IMR-90 (cell line): ENCODE results near the gene ZMAT5. TPM values are rescaled to one million over a fixed set of nuclear protein-coding genes. Genes with fewer than 3 reads are reported as not detected.

Experiments
- ATAC-seq: fragments of 200-7000 bp; cut with Tn5 transposase; 2 replicates; pipeline ENCODE4 v1.9.1; 2020; ENCODE audit warnings: low read depth, mild to moderate bottlenecking, moderate library complexity
- BruUV-seq: library from RNA; stranded (reverse); fragments of 400-500 nt; replicated peaks from 2 replicates; lab custom pipeline; 2021; lab: Mats Ljungman, UMichigan
- CTCF ChIA-PET: fragments of 300-600 bp; formaldehyde crosslinking; extraction: SDS; loops from one replicate; lab custom pipeline; 2021; ENCODE audit warnings: antibody characterized with exemption; lab: Yijun Ruan, JAX
- POLR2A ChIA-PET: fragments of 300-600 bp; sonication (Branson Sonifier 250); formaldehyde crosslinking; loops from one replicate; lab custom pipeline; 2022; ENCODE audit warnings: antibody characterized with exemption; ENCODE audit not compliant: unreplicated experiment; lab: Charles Lee
- DNase-seq: peaks from one replicate; pipeline ENCODE4 v3.0.0; 2013
- H2AFZ ChIP-seq: replicated peaks from 2 replicates; pipeline ENCODE3; 2013; ENCODE audit warnings: low read length, mild to moderate bottlenecking; ENCODE audit not compliant: poor library complexity
- H2AK5ac ChIP-seq: 2 replicates; pipeline ENCODE4 v1.6.1; 2013; ENCODE audit warnings: low read depth, low read length, inconsistent platforms
- H2AK9ac ChIP-seq: replicated peaks from 2 replicates; pipeline ENCODE3; 2013; ENCODE audit warnings: mild to moderate bottlenecking, low read depth, low read length, moderate library complexity; ENCODE audit not compliant: poor library complexity
- H2BK120ac ChIP-seq: 2 replicates; pipeline ENCODE4 v1.6.1; 2013; ENCODE audit warnings: low read depth, low read length, inconsistent platforms
- H2BK15ac ChIP-seq: 3 replicates; pipeline ENCODE4 v1.6.1; 2013; ENCODE audit warnings: low read depth, low read length, inconsistent platforms
- H2BK20ac ChIP-seq: 2 replicates; pipeline ENCODE4 v1.6.1; 2013; ENCODE audit warnings: low read depth, mild to moderate bottlenecking, inconsistent platforms, low read length, moderate library complexity
- H2BK5ac ChIP-seq: 2 replicates; pipeline ENCODE4 v1.6.1; 2013; ENCODE audit warnings: mild to moderate bottlenecking, low read depth, low read length, inconsistent platforms; ENCODE audit not compliant: poor library complexity, severe bottlenecking
- H3K14ac ChIP-seq: replicated peaks from 2 replicates; pipeline ENCODE4 v1.6.1; 2013; ENCODE audit warnings: low read depth, low read length, inconsistent platforms
- H3K18ac ChIP-seq: 2 replicates; pipeline ENCODE4 v1.6.1; 2013; ENCODE audit warnings: low read depth, low read length, control low read depth
- H3K23ac ChIP-seq: 2 replicates; pipeline ENCODE4 v1.6.1; 2013; ENCODE audit warnings: low read depth, low read length, inconsistent platforms
- H3K27ac ChIP-seq: 2 replicates; pipeline ENCODE4 v1.5.1; 2013; ENCODE audit warnings: mild to moderate bottlenecking, control low read depth, low read length; ENCODE audit not compliant: insufficient read depth
- H3K27me3 ChIP-seq: 2 replicates; pipeline ENCODE4 v1.6.1; 2013; ENCODE audit warnings: low read length; ENCODE audit not compliant: control insufficient read depth, insufficient read depth
- H3K36me3 ChIP-seq: 2 replicates; pipeline ENCODE4 v1.6.1; 2013; ENCODE audit warnings: low read length, mixed read lengths; ENCODE audit not compliant: control insufficient read depth, insufficient read depth
- H3K4ac ChIP-seq: 2 replicates; pipeline ENCODE4 v1.6.1; 2013; ENCODE audit warnings: low read depth, low read length, inconsistent platforms
- H3K4me1 ChIP-seq: 2 replicates; pipeline ENCODE4 v1.6.1; 2013; ENCODE audit warnings: low read length, mixed read lengths; ENCODE audit not compliant: control insufficient read depth, insufficient read depth
- H3K4me2 ChIP-seq: 2 replicates; pipeline ENCODE4 v1.6.1; 2013; ENCODE audit warnings: low read depth, mild to moderate bottlenecking, control low read depth, low read length, moderate library complexity
- H3K4me3 ChIP-seq: 2 replicates; pipeline ENCODE4 v1.5.1; 2013; ENCODE audit warnings: low read depth, mild to moderate bottlenecking, control low read depth, low read length, moderate library complexity; ENCODE audit not compliant: insufficient read depth
- H3K56ac ChIP-seq: 2 replicates; pipeline ENCODE4 v1.6.1; 2013; ENCODE audit warnings: low read length, inconsistent platforms; ENCODE audit not compliant: insufficient read depth; ENCODE audit errors: extremely low read depth
- H3K79me1 ChIP-seq, 2 experiments: 2 replicates each; pipeline ENCODE4 v1.6.1; 2013; ENCODE audit warnings: low read length in 2 of 2, inconsistent platforms in 1 of 2, low read depth in 1 of 2
- H3K9ac ChIP-seq: 2 replicates; pipeline ENCODE4 v1.6.1; 2013; ENCODE audit warnings: low read depth, low read length, control low read depth
- H3K9me1 ChIP-seq: 2 replicates; pipeline ENCODE4 v1.6.1; 2013; ENCODE audit warnings: low read length, inconsistent platforms; ENCODE audit not compliant: insufficient read depth
- H3K9me3 ChIP-seq: 2 replicates; pipeline ENCODE4 v1.6.1; 2013; ENCODE audit warnings: low read length; ENCODE audit not compliant: control insufficient read depth, insufficient read depth
- H4K20me1 ChIP-seq: 2 replicates; pipeline ENCODE4 v1.6.1; 2013; ENCODE audit warnings: low read length, inconsistent platforms; ENCODE audit not compliant: insufficient read depth
- H4K5ac ChIP-seq: 2 replicates; pipeline ENCODE4 v1.6.1; 2013; ENCODE audit warnings: mild to moderate bottlenecking, low read depth, low read length, control low read depth
- H4K8ac ChIP-seq, 2 experiments: 2 replicates each; pipeline ENCODE4 v1.6.1; 2013; ENCODE audit warnings: low read depth in 2 of 2, low read length in 2 of 2, control low read depth in 1 of 2, inconsistent platforms in 1 of 2
- H4K91ac ChIP-seq: 2 replicates; pipeline ENCODE4 v1.6.1; 2013; ENCODE audit warnings: low read depth, low read length, inconsistent platforms; ENCODE audit not compliant: insufficient read depth
- CEBPB ChIP-seq: IDR thresholded peaks from 2 replicates; pipeline ENCODE4 v1.6.1; 2012; ENCODE audit warnings: low read depth, low read length, improper control_type of control experiment
- CHD1 ChIP-seq: IDR thresholded peaks from 2 replicates; pipeline ENCODE4 v1.6.1; 2012; ENCODE audit warnings: low read depth, low read length, improper control_type of control experiment
- CTCF ChIP-seq: conservative IDR thresholded peaks from 2 replicates; pipeline ENCODE4 v1.5.1; 2012; ENCODE audit warnings: mild to moderate bottlenecking, low read depth, low read length, improper control_type of control experiment
- ELK1 ChIP-seq: fragments of 150-350 bp; IDR thresholded peaks from 2 replicates; pipeline ENCODE4 v1.6.1; 2016; ENCODE audit warnings: low read depth, mild to moderate bottlenecking, low read length, moderate library complexity, borderline replicate concordance
- FOS ChIP-seq: fragments of 150-350 bp; IDR thresholded peaks from 2 replicates; pipeline ENCODE4 v1.6.1; 2016; ENCODE audit warnings: low read depth, low read length
- MAFK ChIP-seq: IDR thresholded peaks from 2 replicates; pipeline ENCODE4 v1.6.1; 2012; ENCODE audit warnings: low read depth, low read length, improper control_type of control experiment
- MXI1 ChIP-seq: IDR thresholded peaks from 2 replicates; pipeline ENCODE4 v1.6.1; 2012; ENCODE audit warnings: low read depth, mild to moderate bottlenecking, low read length, moderate library complexity, borderline replicate concordance
- NFE2L2 ChIP-seq: fragments of 150-350 bp; IDR thresholded peaks from 2 replicates; pipeline ENCODE4 v1.6.1; 2016; ENCODE audit warnings: low read depth, mild to moderate bottlenecking, low read length
- POLR2A ChIP-seq: IDR thresholded peaks from 2 replicates; pipeline ENCODE4 v1.6.1; 2012; ENCODE audit warnings: mild to moderate bottlenecking, low read depth, low read length
- RAD21 ChIP-seq: IDR thresholded peaks from 2 replicates; pipeline ENCODE4 v1.6.1; 2012; ENCODE audit warnings: low read length, improper control_type of control experiment
- RCOR1 ChIP-seq: IDR thresholded peaks from 2 replicates; pipeline ENCODE4 v1.6.1; 2012; ENCODE audit warnings: mild to moderate bottlenecking, low read length, improper control_type of control experiment; ENCODE audit not compliant: insufficient replicate concordance
- RFX5 ChIP-seq: IDR thresholded peaks from 2 replicates; pipeline ENCODE4 v1.8.0; 2012; ENCODE audit warnings: low read depth, mild to moderate bottlenecking, low read length, moderate library complexity
- SMC3 ChIP-seq: fragments of 150-350 bp; IDR thresholded peaks from 2 replicates; pipeline ENCODE4 v1.6.1; 2016; ENCODE audit warnings: low read depth, mild to moderate bottlenecking, antibody characterized with exemption, low read length, moderate library complexity
- USF2 ChIP-seq: fragments of 150-350 bp; IDR thresholded peaks from 2 replicates; pipeline ENCODE4 v1.6.1; 2017; ENCODE audit warnings: mild to moderate bottlenecking, antibody characterized with exemption, low read length, low read depth
- WGBS, 2 experiments: methylation state at CpG; one replicate each; pipeline versions ENCODE4 v1.1.5 to v1.1.7; 2013; ENCODE audit warnings: missing lambda C conversion rate in 2 of 2; ENCODE audit not compliant: insufficient read length in 1 of 2; ENCODE audit errors: extremely low coverage in 2 of 2; 5-methylcytosine and 5-hydroxymethylcytosine counted together
- dilution Hi-C: fragments of 300-500 bp; cut with HindIII; formaldehyde crosslinking; loops from one replicate; pipeline ENCODE4 v1.14.3; 2018; ENCODE audit warnings: low sequenced_read_pairs; ENCODE audit not compliant: unreplicated experiment
- in situ Hi-C: fragments of 300-500 bp; cut with MboI; formaldehyde crosslinking; loops from 3 replicates; pipeline ENCODE4 v1.14.3; 2019; ENCODE audit warnings: low sequenced_read_pairs, inconsistent platforms, mixed read lengths
- intact Hi-C: fragments of 100-400 bp; cut with micrococcal nuclease; formaldehyde crosslinking; loops from 2 replicates; pipeline ENCODE4 v1.10.0; 2022
- polyA plus RNA-seq, 3 experiments: library from polyadenylated mRNA; depleted of rRNA; stranded (reverse); fragments of >200 nt; gene quantifications; 2 replicates each; pipeline ENCODE4 v1.2.3, GENCODE V29; 2012; ENCODE audit warnings: low replicate concordance in 1 of 3
- total RNA-seq: library from RNA; depleted of rRNA; stranded (reverse); fragments of >200 nt; gene quantifications from 2 replicates; pipeline ENCODE4 v1.2.3, GENCODE V29; 2012

Gene ZMAT5
- total and polyA plus RNA-seq, 2 of the 4 experiments (the other 2 are of a cell fraction): 21.7 to 31.8 TPM

GRCh38 chr22:29765905-29766631 is 739 bp downstream of the ZMAT5 start:
- intact Hi-C loops (no loop called here), dilution Hi-C loops (no loop called here), in situ Hi-C loops (no loop called here)
- Histone ChIP-seq H3K79me1 (peaks cover 22 to 72% of the 10 kb centered on the region in 2 experiments), H3K27ac (peak overlapping the region; percentile 69), H2AFZ (peak overlapping the region; percentile 99), H3K9me1 (peaks cover 9% of the 10 kb centered on the region), H3K4me3 (peak overlapping the region; percentile 80), H3K9me3 (no peaks in the 10 kb centered on the region), H4K20me1 (peaks cover 5% of the 10 kb centered on the region), H3K14ac (peak overlapping the region; percentile 93), H2BK5ac (peak overlapping the region; percentile 64), H3K9ac (peak overlapping the region; percentile 81), H3K56ac (peak overlapping the region; percentile 73), H4K8ac (peak overlapping the region; percentile 89 to 95), H3K23ac (peak overlapping the region; percentile 87), H3K4me1 (peaks cover 4% of the 10 kb centered on the region; the same call in 1 of the 2 replicates), H4K91ac (peak overlapping the region; percentile 87), H2AK9ac (peak overlapping the region; percentile 93), H4K5ac (peak overlapping the region; percentile 68), H2BK120ac (no peak overlapping the region), H3K36me3 (peaks cover 12% of the 10 kb centered on the region), H3K4ac (peak overlapping the region; percentile 89), H2BK20ac (no peak overlapping the region), H2BK15ac (no peak overlapping the region; the same call in 2 of the 3 replicates), H3K4me2 (peak overlapping the region; percentile 85), H3K18ac (no peak overlapping the region), H2AK5ac (peak overlapping the region; percentile 66), H3K27me3 (no peaks in the 10 kb centered on the region)
- peak; percentile 2; the same call in 1 of the 2 replicates for ATAC-seq
- ChIA-PET POLR2A (no interaction called here), CTCF (no interaction called here)
- no TSS peak for BruUV-seq
- TF ChIP-seq RCOR1 (no peak), CEBPB (no peak), FOS (no peak), SMC3 (no peak), MAFK (no peak), RFX5 (no peak), CHD1 (no peak), POLR2A (no peak), MXI1 (no peak), CTCF (no peak), NFE2L2 (no peak), ELK1 (no peak), RAD21 (no peak), USF2 (no peak)
- 76% methylated on average over 4 of the region's 15 CpGs; no CpG with 5 or more reads in 1 of the 2 experiments for WGBS, 2 experiments
- no peak for DNase-seq
